A549 (cell line): Measurements from ENCODE around the gene HSPA1A. TPM values are rescaled to one million over a fixed set of nuclear protein-coding genes. Genes with fewer than 3 reads are reported as not detected.
"Not testable (repeated sequence)": the region's sequence is repeated elsewhere in the genome, so short reads cannot be mapped to it uniquely, and the experiment has no call there.

ENCODE experiments used
- ATAC-seq, 2 experiments: fragments of 200-7000 bp in 1 of 2; fragments of >200 bp in 1 of 2; cut with Nextera tagmentation in 1 of 2; cut with Tn5 transposase in 1 of 2; 3 replicates each; pipeline versions ENCODE4 v1.8.0 to v1.9.1; 2018 to 2020; ENCODE audit warnings: mild to moderate bottlenecking in 1 of 2, moderate library complexity in 1 of 2
- CTCF ChIA-PET: fragments of 300-600 bp; sonication (Branson Sonifier 250); formaldehyde crosslinking; extraction: SDS; loops from one replicate; lab custom pipeline; 2021; ENCODE audit warnings: antibody characterized with exemption, inconsistent platforms; lab: Yijun Ruan, JAX
- POLR2A ChIA-PET: fragments of 350-600 bp; formaldehyde crosslinking; extraction: SDS; loops from one replicate; lab custom pipeline; 2021; ENCODE audit warnings: antibody characterized with exemption, inconsistent platforms; lab: Yijun Ruan, JAX
- DNase-seq, 2 experiments: peaks; one replicate each; pipeline versions ENCODE4 v3.0.0 to v3.0.0-alpha.2; 2011 to 2016; ENCODE audit warnings: low read depth in 1 of 2, low spot score in 1 of 2
- FAIRE-seq: peaks from 2 replicates; lab custom pipeline; 2011; peaks lifted over from hg19 to GRCh38; lab: Jason Lieb, UNC
- H3K27ac ChIP-seq, 2 experiments: fragments of >200 bp; sonication (Bioruptor Twin); formaldehyde crosslinking; 3 replicates each; pipeline ENCODE4 v1.5.1; 2016 to 2017
- H3K4me1 ChIP-seq: fragments of >200 bp; sonication (Bioruptor Twin); formaldehyde crosslinking; 3 replicates; pipeline ENCODE4 v1.6.1; 2016
- H3K4me2 ChIP-seq: fragments of >200 bp; sonication (Bioruptor Twin); formaldehyde crosslinking; 3 replicates; pipeline ENCODE4 v1.6.1; 2016
- H3K4me3 ChIP-seq: fragments of >200 bp; sonication (Bioruptor Twin); formaldehyde crosslinking; 3 replicates; pipeline ENCODE4 v1.5.1; 2016
- H3K9me3 ChIP-seq: fragments of >200 bp; sonication (Bioruptor Twin); formaldehyde crosslinking; 3 replicates; pipeline ENCODE4 v1.6.1; 2016
- CEBPB ChIP-seq, 2 experiments: fragments of >200 bp in 1 of 2; sonication (Bioruptor Twin) in 1 of 2; formaldehyde crosslinking in 1 of 2; IDR thresholded peaks; 2 replicates each; pipeline ENCODE4 v1.6.1; 2012 to 2016
- CHD4 ChIP-seq: fragments of 200-600 bp; sonication (generic); IDR thresholded peaks from 2 replicates; pipeline ENCODE4 v1.6.1; 2016; ENCODE audit warnings: antibody characterized with exemption, mild to moderate bottlenecking, borderline replicate concordance
- ESRRA ChIP-seq: fragments of 150-350 bp; IDR thresholded peaks from 2 replicates; pipeline ENCODE4 v1.6.1; 2014; ENCODE audit warnings: mild to moderate bottlenecking, low read length, borderline replicate concordance
- HOXB5 ChIP-seq: fragments of 250-450 bp; sonication (Bioruptor Pico); IDR thresholded peaks from 2 replicates; pipeline ENCODE4 v1.5.0; 2020; ENCODE audit warnings: mild to moderate bottlenecking, moderate library complexity
- JUN ChIP-seq, 2 experiments: fragments of >200 bp; sonication (Bioruptor Twin); formaldehyde crosslinking; IDR thresholded peaks; 2 replicates in 1 of 2; 3 replicates in 1 of 2; pipeline ENCODE4 v1.6.1; 2016 to 2017
- MAFK ChIP-seq: fragments of 450-650 bp; IDR thresholded peaks from 2 replicates; pipeline ENCODE4 v1.6.1; 2014; ENCODE audit not compliant: partially characterized antibody
- MAZ ChIP-seq: fragments of 150-350 bp; IDR thresholded peaks from 2 replicates; pipeline ENCODE4 v1.6.1; 2014; ENCODE audit warnings: antibody characterized with exemption, low read depth, low read length, borderline replicate concordance
- NFE2L2 ChIP-seq: fragments of 150-350 bp; conservative IDR thresholded peaks from 2 replicates; pipeline ENCODE4 v1.6.1; 2014; ENCODE audit warnings: low read length
- POLR2A ChIP-seq: IDR thresholded peaks from 2 replicates; pipeline ENCODE4 v1.6.1; 2012; ENCODE audit warnings: mild to moderate bottlenecking, low read length
- RARB ChIP-seq: fragments of 250-450 bp; sonication (Bioruptor Pico); IDR thresholded peaks from 2 replicates; pipeline ENCODE4 v1.8.0; 2021; ENCODE audit warnings: mild to moderate bottlenecking, moderate library complexity
- SMC3 ChIP-seq: fragments of >200 bp; sonication (Bioruptor Twin); formaldehyde crosslinking; IDR thresholded peaks from 3 replicates; pipeline ENCODE4 v1.6.1; 2018; ENCODE audit warnings: inconsistent platforms
- ZNF302 ChIP-seq: fragments of 250-450 bp; sonication (Bioruptor Pico); IDR thresholded peaks from 2 replicates; pipeline ENCODE4 v1.9.0; 2021; ENCODE audit warnings: inconsistent platforms, mild to moderate bottlenecking, moderate library complexity
- WGBS: methylation state at CpG from one replicate; pipeline ENCODE4 v1.1.6; 2017; ENCODE audit errors: missing lambda C conversion rate; 5-methylcytosine and 5-hydroxymethylcytosine counted together
- polyA plus RNA-seq, 4 experiments: library from polyadenylated mRNA; depleted of rRNA in 3 of 4; stranded (reverse); fragments of >200 nt; fragmentation: RNase III in 1 of 4; extraction: RNeasy Plus Mini Kit Qiagen cat#74134 plus additional on column Dnase treatment in 1 of 4; gene quantifications; 2 replicates in 3 of 4; 3 replicates in 1 of 4; pipeline ENCODE4 v1.2.3, GENCODE V29; 2011 to 2017
- TF ChIP-seq, protein P1 (sequence below): fragments of 200-600 bp; sonication (generic); IDR thresholded peaks from 2 replicates; pipeline ENCODE4 v1.6.1; 2016; ENCODE audit warnings: antibody characterized with exemption, mild to moderate bottlenecking, moderate library complexity
- TF ChIP-seq, protein P2 (sequence below): fragments of 250-450 bp; sonication (Bioruptor Pico); IDR thresholded peaks from 2 replicates; pipeline ENCODE4 v1.5.0; 2021; ENCODE audit warnings: mild to moderate bottlenecking, moderate library complexity, borderline replicate concordance
- TF ChIP-seq, protein P3 (sequence below): fragments of 250-450 bp; sonication (Bioruptor Pico); IDR thresholded peaks from 2 replicates; pipeline ENCODE4 v1.5.0; 2020; ENCODE audit warnings: low read depth, mild to moderate bottlenecking, moderate library complexity
- TF ChIP-seq, protein P4 (sequence below): IDR thresholded peaks from 2 replicates; pipeline ENCODE4 v1.6.1; 2012
- TF ChIP-seq, protein P5 (sequence below): fragments of >200 bp; sonication (Bioruptor Twin); formaldehyde crosslinking; IDR thresholded peaks from 3 replicates; pipeline ENCODE4 v1.6.1; 2016

HSPA1A gene
- polyA plus RNA-seq, 2 of the 4 experiments (the other 2 are of a cell fraction): 122 to 204 TPM

- Histone ChIP-seq H3K9me3 (no peaks in the 10 kb centered on the region), H3K4me1 (peaks cover 56% of the 10 kb centered on the region), H3K4me2 (peak overlapping the region; percentile 94), H3K27ac (peak overlapping the region; percentile 87 to 97), H3K4me3 (peak overlapping the region; percentile 39)
- TF ChIP-seq NFE2L2 (no peak), RARB (CRISPR knock-in tag) (no peak), JUN (IDR thresholded peaks at IDR 0.05) (0 out of 5 replicates have a peak, but pooled peaks of 1 of the 2 experiments have one; percentile 9), CEBPB (IDR thresholded peaks at IDR 0.05) (peak; percentile 9 to 39; a peak in 1 of 4 replicates), CHD4 (no peak), HOXB5 (CRISPR knock-in tag) (no peak), MAZ (no peak)
- TF ChIP-seq, protein P1, sequence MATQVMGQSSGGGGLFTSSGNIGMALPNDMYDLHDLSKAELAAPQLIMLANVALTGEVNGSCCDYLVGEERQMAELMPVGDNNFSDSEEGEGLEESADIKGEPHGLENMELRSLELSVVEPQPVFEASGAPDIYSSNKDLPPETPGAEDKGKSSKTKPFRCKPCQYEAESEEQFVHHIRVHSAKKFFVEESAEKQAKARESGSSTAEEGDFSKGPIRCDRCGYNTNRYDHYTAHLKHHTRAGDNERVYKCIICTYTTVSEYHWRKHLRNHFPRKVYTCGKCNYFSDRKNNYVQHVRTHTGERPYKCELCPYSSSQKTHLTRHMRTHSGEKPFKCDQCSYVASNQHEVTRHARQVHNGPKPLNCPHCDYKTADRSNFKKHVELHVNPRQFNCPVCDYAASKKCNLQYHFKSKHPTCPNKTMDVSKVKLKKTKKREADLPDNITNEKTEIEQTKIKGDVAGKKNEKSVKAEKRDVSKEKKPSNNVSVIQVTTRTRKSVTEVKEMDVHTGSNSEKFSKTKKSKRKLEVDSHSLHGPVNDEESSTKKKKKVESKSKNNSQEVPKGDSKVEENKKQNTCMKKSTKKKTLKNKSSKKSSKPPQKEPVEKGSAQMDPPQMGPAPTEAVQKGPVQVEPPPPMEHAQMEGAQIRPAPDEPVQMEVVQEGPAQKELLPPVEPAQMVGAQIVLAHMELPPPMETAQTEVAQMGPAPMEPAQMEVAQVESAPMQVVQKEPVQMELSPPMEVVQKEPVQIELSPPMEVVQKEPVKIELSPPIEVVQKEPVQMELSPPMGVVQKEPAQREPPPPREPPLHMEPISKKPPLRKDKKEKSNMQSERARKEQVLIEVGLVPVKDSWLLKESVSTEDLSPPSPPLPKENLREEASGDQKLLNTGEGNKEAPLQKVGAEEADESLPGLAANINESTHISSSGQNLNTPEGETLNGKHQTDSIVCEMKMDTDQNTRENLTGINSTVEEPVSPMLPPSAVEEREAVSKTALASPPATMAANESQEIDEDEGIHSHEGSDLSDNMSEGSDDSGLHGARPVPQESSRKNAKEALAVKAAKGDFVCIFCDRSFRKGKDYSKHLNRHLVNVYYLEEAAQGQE: no peak
- TF ChIP-seq, protein P2, sequence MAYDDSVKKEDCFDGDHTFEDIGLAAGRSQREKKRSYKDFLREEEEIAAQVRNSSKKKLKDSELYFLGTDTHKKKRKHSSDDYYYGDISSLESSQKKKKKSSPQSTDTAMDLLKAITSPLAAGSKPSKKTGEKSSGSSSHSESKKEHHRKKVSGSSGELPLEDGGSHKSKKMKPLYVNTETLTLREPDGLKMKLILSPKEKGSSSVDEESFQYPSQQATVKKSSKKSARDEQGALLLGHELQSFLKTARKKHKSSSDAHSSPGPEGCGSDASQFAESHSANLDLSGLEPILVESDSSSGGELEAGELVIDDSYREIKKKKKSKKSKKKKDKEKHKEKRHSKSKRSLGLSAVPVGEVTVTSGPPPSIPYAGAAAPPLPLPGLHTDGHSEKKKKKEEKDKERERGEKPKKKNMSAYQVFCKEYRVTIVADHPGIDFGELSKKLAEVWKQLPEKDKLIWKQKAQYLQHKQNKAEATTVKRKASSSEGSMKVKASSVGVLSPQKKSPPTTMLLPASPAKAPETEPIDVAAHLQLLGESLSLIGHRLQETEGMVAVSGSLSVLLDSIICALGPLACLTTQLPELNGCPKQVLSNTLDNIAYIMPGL (CRISPR knock-in tag): no peak
- FAIRE-seq: no peak
- peak; percentile 30 to 71 for DNase-seq
- ChIA-PET CTCF (interaction anchor here (0.6 to 1.6 kb wide), 6 partner anchors 9 to 283 kb away, joined by 3 to 5 read pairs (median 4); partner anchors contain the start of genes LSM2 and VARS1), POLR2A (interaction anchor here (0.7 to 1.0 kb wide), 3 partner anchors 13 to 26 kb away, joined by 3 to 7 read pairs (median 4); partner anchors contain the start of gene VARS1)
- 4% methylated on average over 31 of the region's 39 CpGs for WGBS
- peak; percentile 48 to 63; a peak in 5 of 6 replicates for ATAC-seq
Observed at GRCh38 chr6:31821301-31822035, 6.1 kb downstream of the HSPA1A start.

- 5% methylated on average over 18 of the region's 25 CpGs for WGBS
- no peak for FAIRE-seq
- TF ChIP-seq, protein P3, sequence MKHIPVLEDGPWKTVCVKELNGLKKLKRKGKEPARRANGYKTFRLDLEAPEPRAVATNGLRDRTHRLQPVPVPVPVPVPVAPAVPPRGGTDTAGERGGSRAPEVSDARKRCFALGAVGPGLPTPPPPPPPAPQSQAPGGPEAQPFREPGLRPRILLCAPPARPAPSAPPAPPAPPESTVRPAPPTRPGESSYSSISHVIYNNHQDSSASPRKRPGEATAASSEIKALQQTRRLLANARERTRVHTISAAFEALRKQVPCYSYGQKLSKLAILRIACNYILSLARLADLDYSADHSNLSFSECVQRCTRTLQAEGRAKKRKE (CRISPR knock-in tag): no peak
- TF ChIP-seq ZNF302 (no peak), JUN (IDR thresholded peaks at IDR 0.05) (peak; percentile 35 to 57; a peak in 2 of 5 replicates), MAFK (peak; percentile 93), SMC3 (0 out of 3 replicates have a peak, but pooled peaks have one; percentile 5), NFE2L2 (peak; percentile 88), ESRRA (0 out of 2 replicates have a peak, but pooled peaks have one; percentile 34), POLR2A (peak; percentile 21), CEBPB (IDR thresholded peaks at IDR 0.05) (peak in 1 of 2 experiments; percentile 46; a peak in 2 of 4 replicates)
- TF ChIP-seq, protein P4, sequence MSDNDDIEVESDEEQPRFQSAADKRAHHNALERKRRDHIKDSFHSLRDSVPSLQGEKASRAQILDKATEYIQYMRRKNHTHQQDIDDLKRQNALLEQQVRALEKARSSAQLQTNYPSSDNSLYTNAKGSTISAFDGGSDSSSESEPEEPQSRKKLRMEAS: peak; percentile 45
- TF ChIP-seq, protein P5, sequence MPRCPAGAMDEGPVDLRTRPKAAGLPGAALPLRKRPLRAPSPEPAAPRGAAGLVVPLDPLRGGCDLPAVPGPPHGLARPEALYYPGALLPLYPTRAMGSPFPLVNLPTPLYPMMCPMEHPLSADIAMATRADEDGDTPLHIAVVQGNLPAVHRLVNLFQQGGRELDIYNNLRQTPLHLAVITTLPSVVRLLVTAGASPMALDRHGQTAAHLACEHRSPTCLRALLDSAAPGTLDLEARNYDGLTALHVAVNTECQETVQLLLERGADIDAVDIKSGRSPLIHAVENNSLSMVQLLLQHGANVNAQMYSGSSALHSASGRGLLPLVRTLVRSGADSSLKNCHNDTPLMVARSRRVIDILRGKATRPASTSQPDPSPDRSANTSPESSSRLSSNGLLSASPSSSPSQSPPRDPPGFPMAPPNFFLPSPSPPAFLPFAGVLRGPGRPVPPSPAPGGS: 0 out of 3 replicates have a peak, but pooled peaks have one; percentile 10
- TF ChIP-seq, all 56 proteins: peak for 9
- ChIA-PET CTCF (interaction anchor here (0.6 to 1.4 kb wide), 6 partner anchors 9 to 284 kb away, joined by 3 to 5 read pairs (median 4); partner anchors contain the start of genes LSM2 and VARS1), POLR2A (interaction anchor here (0.7 to 1.0 kb wide), 3 partner anchors 12 to 26 kb away, joined by 3 to 7 read pairs (median 4); partner anchors contain the start of gene VARS1)
- H3K9me3 ChIP-seq: no peaks in the 10 kb centered on the region
- H3K27ac ChIP-seq: peak overlapping the region; percentile 87 to 97
- peak; percentile 52 to 57 for ATAC-seq
- DNase-seq: peak; percentile 32 to 87
- H3K4me3 ChIP-seq: peak overlapping the region; percentile 39
- peak overlapping the region; percentile 94 for H3K4me2 ChIP-seq
- peaks cover 58% of the 10 kb centered on the region for H3K4me1 ChIP-seq
Observed at GRCh38 chr6:31822036-31822821, 6.9 kb downstream of the HSPA1A start.

GRCh38 chr6:31823592-31824196 is 8.4 kb downstream of the HSPA1A start:
- Histone ChIP-seq H3K4me1 (peaks cover 53% of the 10 kb centered on the region), H3K4me2 (peak overlapping the region; percentile 94; the same call in 1 of the 3 replicates), H3K27ac (peak overlapping the region; percentile 87 to 97; a peak in 5 of 6 replicates)
- H3K4me3 ChIP-seq, ATAC-seq, DNase-seq, POLR2A ChIA-PET, FAIRE-seq, H3K9me3 ChIP-seq: not testable (repeated sequence)
- CTCF ChIA-PET: interaction anchor here (1.2 kb wide), 1 partner anchor 28 kb away, joined by 5 read pairs; the partner anchor contains the start of gene VARS1
- 97% methylated on average over 8 of the region's 9 CpGs for WGBS
